Amygdala (tissue), 56 donors: Measurements from ENCODE around the gene IPPK.
A peak's percentile ranks its signal among the peaks of the same experiment; 100 is the strongest.

ENCODE experiments used
- DNase-seq, 56 donors: peaks; one replicate each; lab custom pipeline; 2025; lab: John Stamatoyannopoulos, UW

Gene IPPK

DNA sequence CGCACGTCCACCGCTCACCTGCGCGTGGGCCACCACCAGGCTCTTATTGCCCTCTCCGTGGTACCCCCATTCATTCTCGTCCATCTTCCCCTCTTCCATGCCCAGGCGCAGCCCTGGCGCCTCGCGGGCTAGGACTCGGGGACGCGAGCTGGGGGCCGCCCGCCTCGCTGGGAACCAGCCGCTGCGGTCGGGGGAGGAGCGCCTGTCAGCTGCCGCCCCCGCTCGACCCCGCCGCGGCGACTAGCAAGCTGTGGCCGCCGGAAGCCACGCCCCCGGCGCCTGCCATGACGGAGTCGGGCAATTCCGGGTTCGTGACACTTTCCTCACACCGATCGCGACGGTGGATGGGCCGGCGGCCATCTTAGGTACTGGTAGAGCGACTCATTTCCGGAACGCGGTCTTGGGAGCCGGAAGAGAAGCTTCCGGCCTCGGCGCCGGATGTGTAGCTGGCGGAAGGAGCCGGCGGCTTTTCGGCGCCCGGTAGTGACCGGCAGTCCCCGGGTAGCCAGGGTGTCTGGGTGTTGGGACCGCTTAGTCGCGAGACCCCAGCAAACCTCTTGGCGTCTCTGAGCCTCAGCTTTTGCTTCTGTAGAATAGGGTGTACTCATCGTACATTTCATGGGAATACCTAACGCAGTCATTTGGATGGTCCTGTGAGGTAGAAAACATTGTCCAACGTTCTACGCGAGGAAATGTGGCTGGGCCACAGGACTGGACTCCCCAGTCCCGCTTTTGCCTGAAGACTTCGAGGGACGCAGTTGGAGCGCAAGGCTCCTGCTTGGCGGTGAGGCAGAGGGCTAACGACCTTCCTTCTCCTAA, at the start of gene IPPK:
Gene IPPK (minus strand): TSS at position 242 of the 819 bp plus-strand sequence. CDS start 143 bp downstream, at position 99.
- DNase-seq: peak; percentile 68 to 99 (median 95)

DNA sequence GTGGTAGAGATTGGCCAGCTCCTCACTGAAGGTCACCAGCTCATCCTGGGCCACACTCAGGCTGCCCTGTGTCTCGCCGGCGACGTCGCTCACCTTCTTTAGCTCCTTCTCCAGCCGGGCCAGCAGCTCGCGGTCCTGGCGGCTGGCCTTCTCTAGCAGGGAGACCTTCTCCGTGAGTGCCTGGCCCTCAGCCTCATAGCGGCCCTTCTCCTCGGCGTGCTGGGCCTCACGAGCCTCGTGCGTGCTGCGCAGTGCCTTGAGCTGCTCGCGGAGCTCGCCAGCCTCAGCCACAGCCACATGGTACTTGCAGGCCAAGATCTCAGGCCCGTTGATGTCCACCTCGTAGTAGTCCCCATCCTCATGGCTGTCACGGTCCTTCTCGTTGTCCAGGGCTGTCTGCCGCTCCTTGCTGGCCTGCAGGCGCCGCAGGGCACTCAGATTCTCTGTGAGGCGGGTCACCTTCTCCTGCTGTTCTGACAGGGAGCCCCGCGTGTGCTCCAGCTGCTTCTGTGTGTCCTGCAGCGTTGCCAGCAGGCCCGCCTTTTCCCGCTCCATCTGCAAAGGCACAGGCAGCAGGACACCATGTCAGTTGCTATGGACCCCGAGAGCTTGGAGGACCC, 49.2 kb upstream of the IPPK start:
- no peak for DNase-seq

DNA sequence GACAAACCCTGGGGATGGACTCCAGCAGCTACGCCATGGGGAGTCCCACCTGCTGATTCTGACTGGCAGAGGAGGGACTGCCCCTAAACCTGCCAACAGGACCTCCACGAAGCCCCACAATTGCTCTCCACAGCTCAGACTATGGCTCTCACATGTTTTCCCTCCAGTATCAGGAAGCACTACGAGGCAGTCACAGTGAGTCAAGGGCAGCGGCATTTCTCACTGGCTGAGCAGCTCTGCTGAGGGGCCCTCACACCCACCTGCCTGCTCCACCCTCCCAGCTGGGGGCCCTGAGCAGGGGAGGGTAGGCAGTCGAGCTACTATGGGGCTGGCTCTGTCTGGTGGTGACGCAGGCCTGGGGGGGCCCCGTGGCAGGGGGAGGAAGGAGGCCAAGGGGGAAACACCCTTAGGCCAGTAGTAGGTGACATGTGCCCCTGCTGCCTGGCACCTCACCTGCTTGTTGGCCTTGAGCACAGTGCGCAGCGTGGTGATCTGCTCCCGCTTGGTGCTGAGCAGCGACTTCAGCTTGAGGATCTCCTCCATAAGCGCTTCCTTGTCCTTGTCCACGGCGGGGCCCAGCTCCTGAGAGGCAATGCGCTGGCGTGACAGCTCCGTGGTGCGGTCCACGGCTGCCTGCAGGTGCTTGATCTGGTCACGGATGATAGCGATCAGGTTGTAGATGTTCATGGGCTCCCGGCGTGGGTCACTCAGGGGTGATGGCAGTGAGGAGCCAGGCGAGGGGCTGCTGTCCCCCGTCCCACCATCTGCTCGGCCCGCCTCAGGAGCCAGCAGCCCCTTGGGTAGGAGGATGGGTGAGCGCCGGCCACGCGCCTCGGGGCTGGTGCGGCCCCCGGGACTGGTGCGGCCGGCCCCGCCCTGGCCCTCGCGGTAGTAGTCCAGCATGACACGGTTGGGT, 48.4 kb upstream of the IPPK start:
- DNase-seq: no peak

GRCh38 chr9:92717201-92718085, 47.5 kb upstream of the IPPK start:
- no peak for DNase-seq

- DNase-seq: peak in 22 of 56 donors; percentile 11 to 74 (median 30)
Measured at GRCh38 chr9:92716557-92716956, 46.6 kb upstream of the IPPK start.

DNA sequence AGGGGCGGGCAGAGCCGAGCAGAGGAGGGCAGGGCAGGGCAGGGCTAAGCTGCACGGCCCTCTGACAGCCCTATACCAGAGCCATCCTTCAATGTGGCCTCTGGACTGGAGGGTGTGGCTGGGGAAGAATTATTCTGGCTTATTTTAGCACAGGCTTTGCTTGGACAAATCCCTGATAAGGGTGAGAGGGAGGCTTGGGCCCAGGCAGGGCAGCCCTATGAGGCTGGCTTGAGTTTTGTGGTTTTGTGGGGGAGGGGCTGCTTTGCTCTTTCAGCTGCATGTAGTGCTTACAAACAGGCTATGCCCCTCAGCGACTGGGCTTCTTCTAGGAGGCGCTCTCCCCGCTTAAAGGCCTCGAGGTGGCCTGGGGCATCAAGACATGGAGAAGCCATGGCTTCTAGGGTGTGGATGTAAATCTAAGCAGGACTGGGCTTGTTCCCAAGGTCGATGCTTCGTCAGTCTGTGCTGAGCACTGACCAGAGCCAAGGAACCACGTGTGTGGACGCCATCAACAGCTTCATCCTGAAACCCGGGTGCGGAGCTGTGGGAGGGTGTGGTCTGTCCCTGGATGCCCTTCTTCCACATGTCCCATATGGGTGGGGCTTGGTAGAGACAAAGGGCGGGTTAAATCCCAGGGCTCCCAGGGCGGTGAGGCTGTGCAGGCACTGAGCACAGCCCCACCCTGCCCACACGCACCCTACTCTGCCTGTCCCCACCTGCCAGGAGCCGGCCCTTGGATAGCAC, 45.7 kb upstream of the IPPK start:
- no peak for DNase-seq

- no peak for DNase-seq
Measured at GRCh38 chr9:92714787-92715487, 45.0 kb upstream of the IPPK start.

- no peak for DNase-seq
Measured at GRCh38 chr9:92714016-92714415, 44.1 kb upstream of the IPPK start.

DNA sequence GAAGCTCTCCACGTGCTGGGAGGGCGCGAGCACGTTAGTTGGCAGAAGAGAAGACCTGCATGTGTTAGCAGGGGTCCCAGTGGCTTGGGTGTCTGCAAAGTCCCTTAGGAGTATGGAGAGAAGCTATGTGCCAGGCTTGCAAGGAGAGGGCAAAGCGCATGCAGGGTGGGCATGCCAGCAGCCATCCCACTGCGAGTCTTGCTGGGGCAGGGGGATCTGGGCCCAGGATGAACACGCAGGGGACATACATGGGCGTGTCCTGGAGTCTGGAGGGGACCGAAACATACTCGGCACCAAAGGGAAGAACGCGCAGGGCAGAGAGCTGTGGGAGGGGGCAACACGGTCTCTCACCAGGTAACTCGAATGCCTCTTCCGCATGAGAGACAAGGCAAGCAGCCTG, 43.6 kb upstream of the IPPK start:
- no peak for DNase-seq

DNA sequence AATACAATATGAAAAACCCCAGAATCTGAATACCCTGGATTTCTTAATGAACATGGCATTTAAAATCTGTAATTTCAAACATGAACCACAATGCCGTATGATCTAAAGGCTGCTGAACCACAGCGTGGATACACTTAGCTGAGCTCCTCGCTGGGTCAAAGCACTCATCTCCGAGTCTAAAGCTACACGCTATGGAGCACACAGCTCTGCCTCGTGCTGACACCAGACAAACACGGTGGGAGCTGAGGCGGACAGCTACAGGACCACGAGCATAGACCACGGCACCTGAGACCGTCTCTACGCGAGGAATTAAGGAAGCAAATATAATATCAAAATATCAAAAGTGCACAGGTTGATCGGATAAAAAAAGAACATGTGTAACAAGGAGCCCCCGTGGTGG, 42.8 kb upstream of the IPPK start:
- DNase-seq: no peak

- no peak for DNase-seq
Measured at GRCh38 chr9:92711844-92712243, 41.9 kb upstream of the IPPK start.

GRCh38 chr9:92711146-92711545, 41.2 kb upstream of the IPPK start:
- no peak for DNase-seq

- no peak for DNase-seq
Measured at GRCh38 chr9:92710368-92710767, 40.4 kb upstream of the IPPK start.

DNA sequence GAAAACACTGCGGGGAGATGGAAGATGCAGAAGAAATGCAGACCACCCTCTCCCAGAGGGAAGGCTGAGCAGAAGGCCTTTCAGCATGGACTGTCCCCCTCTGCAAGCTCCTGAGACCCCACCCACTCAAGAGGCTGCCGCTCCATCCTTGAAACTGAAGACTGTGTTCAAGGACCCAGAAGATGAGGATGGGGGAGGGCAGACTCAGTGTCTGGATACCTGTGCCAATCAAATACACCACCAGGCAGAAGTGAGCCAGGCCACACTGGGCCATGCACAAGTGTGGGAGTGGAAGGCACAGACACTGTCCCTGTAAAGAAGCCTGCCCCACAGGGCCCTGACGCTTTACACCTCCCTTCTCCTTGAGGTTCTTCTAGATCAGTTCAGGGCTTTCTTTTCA, 40.0 kb upstream of the IPPK start:
- DNase-seq: no peak

DNA sequence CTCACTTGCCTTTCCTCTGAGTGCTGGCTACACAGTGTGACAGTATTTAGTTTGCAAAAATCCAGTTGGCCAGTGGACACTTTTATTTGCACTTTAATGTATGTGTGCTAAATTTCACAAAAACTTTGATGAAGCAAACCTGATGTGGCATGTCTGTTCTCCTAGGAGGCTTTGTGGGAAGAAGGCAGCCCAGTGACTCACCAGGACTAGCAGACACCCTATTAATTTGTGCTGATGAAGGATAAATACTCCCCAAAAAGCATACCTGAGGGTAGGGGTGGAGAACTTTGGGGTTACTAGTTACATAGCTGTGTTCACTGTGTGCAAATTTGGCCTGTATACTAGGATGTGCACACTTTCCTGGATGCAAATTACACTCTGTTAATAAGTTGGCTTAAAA, 39.3 kb upstream of the IPPK start:
- no peak for DNase-seq

DNA sequence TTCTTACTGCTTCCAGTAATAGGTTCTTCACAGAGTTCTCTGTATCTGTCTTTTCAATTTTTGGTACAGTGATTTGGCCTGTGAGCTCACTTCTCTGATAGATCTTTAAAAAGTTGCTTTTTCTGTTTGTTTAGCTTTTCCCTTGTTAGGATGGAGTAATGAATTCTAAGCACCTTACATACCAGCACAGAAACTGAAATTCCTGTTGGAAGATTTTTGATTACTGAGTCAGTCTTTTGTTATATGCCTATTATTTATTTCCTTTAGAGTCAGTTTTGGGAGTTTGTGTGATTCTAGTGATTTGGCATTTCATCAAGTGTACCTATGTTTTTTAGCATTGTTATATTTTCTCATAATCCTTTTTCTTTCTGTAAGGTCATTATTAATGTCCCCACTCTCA, 37.6 kb upstream of the IPPK start:
- no peak for DNase-seq

DNA sequence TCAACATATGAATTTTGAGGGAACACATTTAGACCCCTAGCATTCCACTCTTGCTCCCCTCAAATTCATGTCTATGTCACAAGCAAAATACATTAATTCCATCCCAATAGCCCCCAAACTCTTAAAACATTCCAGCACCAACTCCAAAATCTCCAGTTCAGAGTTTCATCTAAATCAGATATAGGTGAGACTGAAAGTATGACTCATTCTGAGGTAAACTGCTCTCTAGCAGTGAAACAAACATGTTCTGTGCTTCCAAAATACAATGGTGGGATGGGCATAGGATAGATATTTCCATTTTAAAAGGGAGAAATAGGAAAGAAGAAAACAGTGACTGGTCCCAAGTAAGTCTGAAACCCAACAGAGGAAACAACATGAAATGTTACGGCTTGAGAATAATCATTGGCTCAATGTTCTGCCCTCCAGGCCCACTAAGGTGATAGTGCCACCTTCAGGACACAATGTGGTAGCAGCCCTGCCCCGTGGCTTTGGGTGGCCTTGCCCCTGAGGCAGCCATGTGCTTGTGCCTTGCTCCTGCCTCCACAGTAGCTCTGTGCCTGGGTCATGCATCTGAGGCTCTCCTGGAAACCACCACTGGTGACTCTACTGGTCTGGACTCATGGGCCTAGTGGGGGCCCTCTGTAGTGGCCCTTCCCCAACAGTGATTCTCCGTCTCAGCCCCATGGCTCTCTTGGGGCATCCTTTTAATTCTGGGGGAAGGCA, 36.4 kb upstream of the IPPK start:
- no peak for DNase-seq

DNA sequence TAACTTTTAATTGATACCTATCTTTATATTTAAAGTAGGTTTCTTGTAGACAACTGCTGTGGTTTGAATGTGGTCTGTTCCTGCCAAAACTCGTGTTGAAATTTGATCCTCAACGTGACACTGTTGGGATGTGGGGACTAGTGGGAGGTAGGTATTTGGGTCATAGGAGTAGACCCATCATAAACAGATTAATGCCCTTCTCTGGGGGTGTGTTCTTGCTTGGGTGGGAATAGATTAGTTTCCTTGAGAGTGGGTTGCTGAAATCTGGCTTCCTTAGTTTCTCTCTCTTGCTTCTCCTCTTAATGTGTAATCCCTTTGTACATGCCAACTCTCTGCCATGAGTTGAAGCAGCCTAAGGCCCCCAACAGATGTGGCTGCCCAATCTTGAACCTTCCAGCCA, 34.6 kb upstream of the IPPK start:
- no peak for DNase-seq
